Activated effector memory CD4-positive, alpha-beta T cell treated with anti-CD3 and anti-CD28 coated beads, Interleukin-2, amount 50 U/mL, for 16 hours (primary cell): ENCODE measurements around the gene CCDC87.
"Not testable (repeated sequence)": the region's sequence is repeated elsewhere in the genome, so short reads cannot be mapped to it uniquely, and the experiment has no call there.

Experiments
- DNase-seq: peaks from one replicate; pipeline ENCODE4 v3.0.0-alpha.2; 2020

CCDC87 gene

DNA sequence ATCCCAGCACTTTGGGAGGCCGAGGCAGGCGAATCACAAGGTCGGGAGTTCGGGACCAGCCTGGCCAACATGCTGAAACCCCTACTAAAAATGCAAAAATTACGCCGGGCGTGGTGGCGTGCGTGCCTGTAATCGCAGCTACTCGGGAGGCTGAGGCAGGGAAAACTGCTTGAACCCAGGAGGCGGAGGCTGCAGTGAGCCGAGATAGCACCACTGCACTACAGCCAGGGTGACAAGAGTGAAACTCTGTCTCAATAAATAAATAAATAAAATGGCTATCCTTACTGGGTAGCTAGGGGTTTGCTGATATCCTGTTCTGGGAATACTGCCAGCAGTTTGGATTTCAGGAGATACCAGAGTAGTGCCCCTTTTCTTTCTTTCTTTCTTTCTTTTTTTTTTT is 21.2 kb upstream of the CCDC87 start:
- DNase-seq, result no peak

GRCh38 chr11:66612458-66612857 is 19.6 kb upstream of the CCDC87 start:
- DNase-seq, result no peak

- no peak for DNase-seq
Observed at GRCh38 chr11:66609721-66610617, 17.1 kb upstream of the CCDC87 start.

GRCh38 chr11:66607126-66607834 is 14.4 kb upstream of the CCDC87 start:
- no peak for DNase-seq

DNA sequence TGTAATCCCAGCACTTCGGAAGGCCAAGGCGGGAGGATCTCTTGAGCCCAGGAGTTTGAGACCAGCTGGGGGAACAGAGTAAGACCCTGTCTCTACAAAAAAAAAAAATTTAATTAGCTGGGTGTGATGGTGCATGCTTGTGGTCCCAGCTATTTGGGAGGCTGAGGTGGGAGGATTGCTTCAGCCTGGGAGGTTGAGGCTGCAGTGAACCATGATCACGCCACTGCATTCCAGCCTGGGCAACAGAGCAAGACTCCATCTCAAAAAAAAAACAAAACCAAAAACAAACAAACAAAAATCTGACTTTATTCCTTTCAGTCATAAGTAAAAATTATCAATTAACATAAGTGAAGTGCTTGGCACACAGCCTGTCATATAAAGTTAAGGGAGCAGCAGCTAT is 13.7 kb upstream of the CCDC87 start:
- DNase-seq, result not testable (repeated sequence)

GRCh38 chr11:66604155-66604554 is 11.3 kb upstream of the CCDC87 start:
- DNase-seq, result no peak

- no peak for DNase-seq
Observed at GRCh38 chr11:66603072-66603471, 10.2 kb upstream of the CCDC87 start.

- DNase-seq, result no peak
Observed at GRCh38 chr11:66600631-66601233, 7.9 kb upstream of the CCDC87 start.

DNA sequence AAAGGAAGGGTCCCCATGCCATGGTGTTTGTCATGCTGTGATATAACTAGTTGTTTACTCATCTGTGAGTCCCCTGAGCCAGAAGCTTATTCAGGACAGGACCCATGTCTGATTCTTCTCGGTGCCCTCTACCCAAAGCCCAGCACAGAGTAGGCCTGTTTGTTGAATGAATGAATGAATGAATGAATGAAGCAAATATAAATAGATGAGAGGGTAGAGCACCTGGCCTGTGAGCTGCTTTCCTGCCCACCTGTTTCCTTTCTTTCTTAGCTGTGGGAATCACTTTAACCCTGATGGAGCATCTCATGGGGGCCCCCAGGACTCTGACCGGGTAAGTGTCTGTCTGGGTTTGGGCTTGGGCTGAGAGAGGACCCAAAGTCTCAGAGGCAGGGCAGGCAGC is 7.4 kb upstream of the CCDC87 start:
- DNase-seq, result no peak

GRCh38 chr11:66598993-66599392 is 6.1 kb upstream of the CCDC87 start:
- no peak for DNase-seq

DNA sequence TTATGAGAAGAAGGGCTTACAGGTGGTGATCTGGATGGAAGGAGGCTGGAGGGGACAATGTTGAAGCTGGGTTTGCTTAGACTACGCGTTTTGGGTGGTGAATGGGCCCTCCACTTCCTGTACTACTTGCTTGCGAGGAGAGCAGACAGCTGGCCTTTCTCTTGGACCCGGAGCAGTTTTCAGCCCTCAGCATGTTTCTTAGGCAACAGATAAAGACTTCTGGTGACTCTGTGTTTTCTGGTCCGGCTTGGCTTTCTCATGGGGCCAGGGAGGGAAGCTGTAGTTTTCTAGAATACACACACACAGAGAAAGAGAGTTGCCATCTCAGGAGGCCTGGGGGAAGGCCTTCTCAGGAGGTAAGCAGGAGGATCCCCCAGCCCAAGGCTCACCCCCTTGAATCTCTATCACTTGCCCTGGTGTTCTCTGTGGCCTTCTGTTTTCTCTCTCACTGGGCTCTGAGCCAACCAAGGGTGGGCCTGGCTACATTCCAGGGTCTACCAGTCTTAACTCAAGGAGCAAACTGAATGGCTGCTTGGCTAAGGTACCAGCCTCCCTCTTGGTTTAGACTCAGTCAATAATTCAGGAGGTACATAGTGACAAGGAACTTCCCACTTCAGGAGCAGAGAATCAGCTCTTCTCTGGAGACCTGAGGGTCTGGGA is 2.5 kb upstream of the CCDC87 start:
- DNase-seq, result no peak

GRCh38 chr11:66593650-66594049 is 787 bp upstream of the CCDC87 start:
- DNase-seq, result no peak

GRCh38 chr11:66593303-66593635 is 406 bp upstream of the CCDC87 start:
- DNase-seq, result no peak

- no peak for DNase-seq
Observed at GRCh38 chr11:66591175-66591574, 1.7 kb downstream of the CCDC87 start.

GRCh38 chr11:66589996-66590675 is 2.7 kb downstream of the CCDC87 start:
- DNase-seq, result no peak

DNA sequence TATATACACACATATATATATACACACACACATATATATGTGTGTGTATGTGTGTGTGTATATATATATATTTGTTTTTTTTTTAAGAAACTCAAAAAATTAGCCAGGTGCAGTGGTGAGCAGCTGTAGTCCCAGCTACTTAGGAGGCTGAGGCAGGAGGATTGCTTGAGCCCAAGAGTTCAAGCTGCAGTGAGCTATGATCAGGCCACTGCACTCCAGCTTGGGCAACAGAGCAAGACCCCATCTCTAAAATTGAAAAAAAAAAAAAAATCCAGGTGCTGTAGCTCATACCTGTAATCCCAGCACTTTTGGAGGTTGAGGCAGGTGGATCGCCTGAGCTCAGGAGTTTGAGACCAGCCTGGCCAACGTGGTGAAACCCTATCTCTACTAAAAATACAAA is 3.5 kb downstream of the CCDC87 start:
- not testable (repeated sequence) for DNase-seq

- DNase-seq, result no peak
Observed at GRCh38 chr11:66586136-66586535, 6.7 kb downstream of the CCDC87 start.

DNA sequence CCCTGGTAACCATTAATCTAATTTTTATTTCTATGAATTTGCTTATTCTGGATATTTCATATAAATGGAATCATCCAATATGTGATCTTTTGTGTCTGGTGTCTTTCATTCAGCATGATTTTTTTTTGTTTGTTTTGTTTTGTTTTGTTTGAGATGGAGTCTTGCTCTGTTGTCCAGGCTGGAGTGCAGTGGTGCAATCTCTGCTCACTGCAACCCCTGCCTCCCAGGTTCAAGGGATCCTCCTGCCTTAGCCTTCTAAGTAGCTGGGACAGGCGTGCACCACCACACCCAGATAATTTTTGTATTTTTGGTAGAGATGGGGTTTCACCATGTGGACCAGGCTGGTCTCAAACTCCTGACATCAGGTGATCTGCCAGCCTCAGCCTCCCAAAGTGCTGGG is 7.4 kb downstream of the CCDC87 start:
- DNase-seq, result not testable (repeated sequence)

- not testable (repeated sequence) for DNase-seq
Observed at GRCh38 chr11:66582565-66583147, 10.2 kb downstream of the CCDC87 start.

GRCh38 chr11:66581261-66581660 is 11.6 kb downstream of the CCDC87 start:
- no peak for DNase-seq

- no peak for DNase-seq
Observed at GRCh38 chr11:66580803-66581202, 12.1 kb downstream of the CCDC87 start.

GRCh38 chr11:66579017-66579606 is 13.8 kb downstream of the CCDC87 start:
- peak; percentile 92 for DNase-seq
